K562 (cell line): ENCODE data around the gene HNRNPA2B1. TPM values are rescaled to one million over a fixed set of nuclear protein-coding genes. Genes with fewer than 3 reads are reported as not detected.
A peak's percentile ranks its signal among the peaks of the same experiment; 100 is the strongest.

Experiments
- ATAC-seq: fragments of 200-7000 bp; cut with Tn5 transposase; 3 replicates; pipeline ENCODE4 v1.9.1; 2020; ENCODE audit warnings: moderate library complexity
- BruUV-seq: library from RNA; stranded (reverse); fragments of 400-500 nt; replicated peaks from 2 replicates; lab custom pipeline; 2021; lab: Mats Ljungman, UMichigan
- CTCF ChIA-PET: fragments of 300-600 bp; formaldehyde crosslinking; extraction: SDS; loops from one replicate; lab custom pipeline; 2021; ENCODE audit warnings: low intra/inter-chr PET ratio; lab: Yijun Ruan, JAX
- POLR2A ChIA-PET: fragments of 300-600, 350-650 bp; sonication (Branson Sonifier 250); formaldehyde crosslinking; extraction: SDS; loops from one replicate; lab custom pipeline; 2021; ENCODE audit warnings: antibody characterized with exemption, inconsistent platforms; lab: Yijun Ruan, JAX
- DNase-seq, 4 experiments: peaks; one replicate each; pipeline versions ENCODE4 v3.0.0 to v3.0.0-alpha.2; 2011 to 2018; ENCODE audit warnings: low spot score in 3 of 4, mixed read lengths in 3 of 4; ENCODE audit errors: extremely low read depth in 1 of 4
- FAIRE-seq: peaks from 2 replicates; lab custom pipeline; 2011; peaks lifted over from hg19 to GRCh38; lab: Jason Lieb, UNC
- H2AFZ ChIP-seq: 2 replicates; pipeline ENCODE4 v1.6.0; 2011; ENCODE audit warnings: low read depth, low read length, control low read depth, inconsistent platforms
- H3K27ac ChIP-seq: fragments of 200-600 bp; 3 replicates; pipeline ENCODE4 v1.8.0; 2011; ENCODE audit warnings: low read depth, mild to moderate bottlenecking, control low read depth, inconsistent platforms, low read length, moderate library complexity, mixed read lengths; ENCODE audit errors: extremely low read depth
- H3K27me3 ChIP-seq, 2 experiments: fragments of 300-600 bp in 1 of 2; 2 replicates in 1 of 2; 3 replicates in 1 of 2; pipeline versions ENCODE4 v1.6.0 to v1.8.0; 2011; ENCODE audit warnings: inconsistent platforms in 2 of 2, low read length in 2 of 2, mild to moderate bottlenecking in 1 of 2, mixed read lengths in 1 of 2, moderate library complexity in 1 of 2; ENCODE audit not compliant: control insufficient read depth in 2 of 2, insufficient read depth in 2 of 2
- H3K36me3 ChIP-seq: fragments of 300-600 bp; 3 replicates; pipeline ENCODE4 v1.8.0; 2011; ENCODE audit warnings: mild to moderate bottlenecking, low read length, inconsistent platforms; ENCODE audit not compliant: control insufficient read depth, insufficient read depth
- H3K4me1 ChIP-seq, 2 experiments: fragments of 200-600 bp in 1 of 2; replicated peaks in 1 of 2; 2 replicates in 1 of 2; 3 replicates in 1 of 2; pipeline versions ENCODE4 v1.5.1 to v1.8.0; 2011; ENCODE audit warnings: inconsistent platforms in 2 of 2, low read length in 2 of 2, mild to moderate bottlenecking in 1 of 2, mixed read lengths in 1 of 2, moderate library complexity in 1 of 2; ENCODE audit not compliant: control insufficient read depth in 2 of 2, insufficient read depth in 2 of 2
- H3K4me2 ChIP-seq: 2 replicates; pipeline ENCODE4 v1.6.1; 2011; ENCODE audit warnings: low read length, control low read depth, inconsistent platforms, mixed read lengths; ENCODE audit not compliant: insufficient read depth
- H3K4me3 ChIP-seq: fragments of 200-600 bp; sonication (generic), shearing (Covaris generic); 2 replicates; pipeline ENCODE4 v1.5.1; 2016; ENCODE audit warnings: control low read depth, inconsistent platforms
- H3K79me2 ChIP-seq: fragments of 200-600 bp; 3 replicates; pipeline ENCODE4 v1.8.0; 2011; ENCODE audit warnings: low read length, inconsistent platforms; ENCODE audit not compliant: control insufficient read depth, insufficient read depth
- H3K9ac ChIP-seq, 2 experiments: 2 replicates each; pipeline versions ENCODE4 v1.6.0 to v1.6.1; 2011; ENCODE audit warnings: low read depth in 2 of 2, low read length in 2 of 2, control low read depth in 1 of 2, inconsistent platforms in 1 of 2, mild to moderate bottlenecking in 1 of 2, mixed read lengths in 1 of 2; ENCODE audit not compliant: insufficient read depth in 1 of 2
- H3K9me1 ChIP-seq: one replicate; pipeline ENCODE4 v1.6.0; 2011; ENCODE audit warnings: inconsistent platforms, mild to moderate bottlenecking, low read length, moderate library complexity; ENCODE audit not compliant: control insufficient read depth, insufficient read depth
- H3K9me3 ChIP-seq: replicated peaks from 2 replicates; pipeline ENCODE4 v1.5.1; 2011; ENCODE audit warnings: low read depth, low read length, inconsistent platforms; ENCODE audit not compliant: control insufficient read depth, insufficient read depth
- H4K20me1 ChIP-seq: replicated peaks from 2 replicates; pipeline ENCODE4 v1.6.1; 2011; ENCODE audit warnings: low read length, inconsistent platforms, mixed read lengths; ENCODE audit not compliant: control insufficient read depth, insufficient read depth
- SP1 ChIP-seq: sonication (generic); formaldehyde crosslinking; IDR thresholded peaks from 2 replicates; pipeline ENCODE4 v1.8.1; 2022; ENCODE audit warnings: mild to moderate bottlenecking, missing genetic modification reagents
- WGBS: fragments of 100-300 bp; shearing (Covaris generic); methylation state at CpG from one replicate; pipeline ENCODE4 v1.1.6; 2016; ENCODE audit warnings: low coverage, mixed read lengths; ENCODE audit not compliant: insufficient coverage; ENCODE audit errors: missing lambda C conversion rate; 5-methylcytosine and 5-hydroxymethylcytosine counted together
- in situ Hi-C: fragments of 300-500 bp; cut with MboI; formaldehyde crosslinking; loops from 4 replicates; pipeline ENCODE4 v1.15.0; 2018; ENCODE audit warnings: inconsistent platforms, mixed read lengths
- intact Hi-C: fragments of 100-400 bp; cut with micrococcal nuclease; formaldehyde crosslinking; loops from 2 replicates; pipeline ENCODE4 v1.14.2; 2022
- polyA plus RNA-seq, 8 experiments: library from polyadenylated mRNA; depleted of rRNA in 4 of 8; stranded (reverse) in 5 of 8; unstranded in 3 of 8; fragments of >200 nt; fragmentation: Nextera tagmentation in 2 of 8; fragmentation: Illumina TruSeq in 1 of 8; extraction: Ambion mirVana in 2 of 8; extraction: Trizol in 1 of 8; gene quantifications; 2 replicates each; pipeline versions ENCODE4 v1.2.1 to v1.2.3, GENCODE V29; 2011 to 2014; ENCODE audit warnings: inconsistent platforms in 1 of 8, missing spikeins in 1 of 8
- total RNA-seq, 7 experiments: library from RNA; depleted of rRNA in 6 of 7; stranded (reverse); fragments of >200 nt in 6 of 7; fragmentation: Illumina TruSeq in 2 of 7; extraction: Trizol in 2 of 7; gene quantifications; 2 replicates each; pipeline versions ENCODE4 v1.2.1 to v1.2.3, GENCODE V29; 2011 to 2021; ENCODE audit warnings: low replicate concordance in 1 of 7
- TF ChIP-seq, protein P1 (sequence below): sonication (generic); formaldehyde crosslinking; IDR thresholded peaks from 2 replicates; pipeline ENCODE4 v1.8.1; 2023; ENCODE audit warnings: mild to moderate bottlenecking, missing genetic modification reagents

The HNRNPA2B1 gene
- total and polyA plus RNA-seq, 9 of the 15 experiments (the other 6 are each of a cell fraction or from before 2014, with no cell fraction given) = 630 to 1,989 (median 865) TPM

- Histone ChIP-seq H3K4me3 (no peak overlapping the region), H3K9ac (no peak overlapping the region)
- WGBS = 66% methylated on average over 6 of the region's 7 CpGs
- peak; percentile 24; the same call in 1 of the 2 replicates for TF ChIP-seq SP1 (CRISPR knock-in tag)
- TF ChIP-seq, protein P1, sequence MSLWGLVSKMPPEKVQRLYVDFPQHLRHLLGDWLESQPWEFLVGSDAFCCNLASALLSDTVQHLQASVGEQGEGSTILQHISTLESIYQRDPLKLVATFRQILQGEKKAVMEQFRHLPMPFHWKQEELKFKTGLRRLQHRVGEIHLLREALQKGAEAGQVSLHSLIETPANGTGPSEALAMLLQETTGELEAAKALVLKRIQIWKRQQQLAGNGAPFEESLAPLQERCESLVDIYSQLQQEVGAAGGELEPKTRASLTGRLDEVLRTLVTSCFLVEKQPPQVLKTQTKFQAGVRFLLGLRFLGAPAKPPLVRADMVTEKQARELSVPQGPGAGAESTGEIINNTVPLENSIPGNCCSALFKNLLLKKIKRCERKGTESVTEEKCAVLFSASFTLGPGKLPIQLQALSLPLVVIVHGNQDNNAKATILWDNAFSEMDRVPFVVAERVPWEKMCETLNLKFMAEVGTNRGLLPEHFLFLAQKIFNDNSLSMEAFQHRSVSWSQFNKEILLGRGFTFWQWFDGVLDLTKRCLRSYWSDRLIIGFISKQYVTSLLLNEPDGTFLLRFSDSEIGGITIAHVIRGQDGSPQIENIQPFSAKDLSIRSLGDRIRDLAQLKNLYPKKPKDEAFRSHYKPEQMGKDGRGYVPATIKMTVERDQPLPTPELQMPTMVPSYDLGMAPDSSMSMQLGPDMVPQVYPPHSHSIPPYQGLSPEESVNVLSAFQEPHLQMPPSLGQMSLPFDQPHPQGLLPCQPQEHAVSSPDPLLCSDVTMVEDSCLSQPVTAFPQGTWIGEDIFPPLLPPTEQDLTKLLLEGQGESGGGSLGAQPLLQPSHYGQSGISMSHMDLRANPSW (CRISPR knock-in tag) = no peak
- TF ChIP-seq, all 486 proteins: peak for 1
- no peak overlapping the region for H2AFZ ChIP-seq
- ChIA-PET CTCF (no interaction called here), POLR2A (interaction anchor here (0.7 to 2.1 kb wide), 4 partner anchors 8 to 107 kb away, joined by 3 to 11 read pairs (median 4); no protein-coding TSS in a partner anchor)
- no peaks in the 10 kb centered on the region for H3K27me3 ChIP-seq
- BruUV-seq = no TSS peak
- H3K27ac ChIP-seq = no peak overlapping the region
- H4K20me1 ChIP-seq = no peaks in the 10 kb centered on the region
- no peak overlapping the region for H3K4me2 ChIP-seq
- in situ Hi-C loops (no loop called here), intact Hi-C loops (no loop called here)
- H3K79me2 ChIP-seq = no peaks in the 10 kb centered on the region
- H3K4me1 ChIP-seq = peaks cover 24 to 26% of the 10 kb centered on the region in 2 experiments
- DNase-seq (no peak), ATAC-seq (no peak), FAIRE-seq (no peak)
- peaks cover 7% of the 10 kb centered on the region; the same call in 1 of the 3 replicates for H3K36me3 ChIP-seq
- no peaks in the 10 kb centered on the region for H3K9me3 ChIP-seq
- H3K9me1 ChIP-seq = no peaks in the 10 kb centered on the region
Measured at GRCh38 chr7:26178272-26178960, 22.1 kb downstream of the HNRNPA2B1 start.
